Myocyte (in vitro differentiated cells): ENCODE results near the gene OCIAD1. TPM values are rescaled to one million over a fixed set of nuclear protein-coding genes. Genes with fewer than 3 reads are reported as not detected.
"Not testable (repeated sequence)": the region's sequence is repeated elsewhere in the genome, so short reads cannot be mapped to it uniquely, and the experiment has no call there.

Experiments used
- DNase-seq: peaks from one replicate; pipeline ENCODE4 v3.0.0-alpha.2; 2012; ENCODE audit warnings: low read depth
- polyA plus RNA-seq: library from polyadenylated mRNA; unstranded; fragments of >200 nt; gene quantifications from one replicate; pipeline ENCODE4 v1.2.1, GENCODE V29; 2012; ENCODE audit warnings: missing spikeins
- total RNA-seq: library from RNA; depleted of rRNA; stranded (reverse); fragments of >200 nt; gene quantifications from 2 replicates; pipeline ENCODE4 v1.2.3, GENCODE V29; 2014

The OCIAD1 gene, protein sequence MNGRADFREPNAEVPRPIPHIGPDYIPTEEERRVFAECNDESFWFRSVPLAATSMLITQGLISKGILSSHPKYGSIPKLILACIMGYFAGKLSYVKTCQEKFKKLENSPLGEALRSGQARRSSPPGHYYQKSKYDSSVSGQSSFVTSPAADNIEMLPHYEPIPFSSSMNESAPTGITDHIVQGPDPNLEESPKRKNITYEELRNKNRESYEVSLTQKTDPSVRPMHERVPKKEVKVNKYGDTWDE
- 273 and 287 TPM in 2 replicates for total RNA-seq
- 153 TPM for polyA plus RNA-seq

DNA sequence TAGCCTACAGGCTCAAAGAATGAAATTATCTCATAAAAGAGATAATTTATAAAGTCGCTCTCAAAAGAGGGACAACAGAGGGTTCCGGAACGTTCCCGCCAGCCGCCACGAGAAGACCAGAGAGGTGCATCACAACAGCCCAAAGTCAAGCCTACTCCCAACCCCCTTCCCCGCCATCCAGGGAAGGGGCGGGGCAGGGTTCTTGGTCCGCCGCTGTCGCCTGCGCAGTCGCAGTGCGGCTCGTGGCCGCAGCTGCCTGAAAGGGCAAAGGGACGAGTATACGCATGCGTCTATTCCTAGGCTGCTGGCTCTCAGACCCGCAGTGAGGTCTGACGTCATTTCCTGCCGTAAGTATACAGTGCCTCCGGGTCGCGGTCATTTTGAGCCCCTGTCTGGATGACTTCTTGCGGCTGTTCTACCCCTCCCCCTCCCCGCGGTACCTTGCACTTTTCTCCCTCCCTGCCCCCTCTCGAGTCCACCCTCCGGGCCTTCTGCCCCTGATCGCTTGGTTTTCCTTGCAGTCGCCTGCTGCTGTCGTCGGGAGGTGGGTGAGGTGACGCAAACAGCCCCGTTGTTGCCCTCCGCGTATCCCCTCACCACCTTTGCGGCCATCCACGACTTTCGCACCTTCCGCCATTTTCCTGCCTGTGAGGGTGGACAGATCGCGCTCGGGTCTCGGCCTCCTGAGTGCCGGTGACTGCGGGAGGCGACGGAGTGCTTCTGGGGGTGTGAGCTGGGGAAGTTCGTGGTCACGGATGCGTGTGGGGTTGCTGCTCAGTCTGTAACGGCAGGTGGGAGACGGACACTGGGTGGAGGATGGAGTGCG is at the start of gene OCIAD1:
Gene OCIAD1, plus strand, starts transcription at position 383 of the 826 bp plus-strand sequence. CDS start 1,537 bp downstream, outside the sequence.
- DNase-seq = peak; percentile 99

DNA sequence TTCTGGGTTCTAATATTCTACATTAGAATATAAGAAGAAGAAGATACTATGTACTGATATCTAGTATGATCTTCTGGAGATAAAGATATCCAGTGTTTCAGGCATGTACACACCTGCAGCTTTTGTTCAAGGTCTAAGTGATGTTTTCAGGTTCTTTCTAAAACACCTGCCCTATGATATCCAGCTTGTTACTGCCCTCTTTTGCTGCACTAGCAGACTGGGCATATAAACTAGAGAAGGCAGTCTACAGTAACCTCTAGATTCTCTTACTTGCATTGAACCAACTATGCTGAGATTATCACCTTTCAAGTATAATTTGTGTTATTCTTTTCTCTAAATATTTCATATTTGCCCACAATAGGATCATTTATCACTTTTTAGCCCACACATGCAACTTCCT is 48.9 kb upstream of the OCIAD1 start:
- DNase-seq = no peak

DNA sequence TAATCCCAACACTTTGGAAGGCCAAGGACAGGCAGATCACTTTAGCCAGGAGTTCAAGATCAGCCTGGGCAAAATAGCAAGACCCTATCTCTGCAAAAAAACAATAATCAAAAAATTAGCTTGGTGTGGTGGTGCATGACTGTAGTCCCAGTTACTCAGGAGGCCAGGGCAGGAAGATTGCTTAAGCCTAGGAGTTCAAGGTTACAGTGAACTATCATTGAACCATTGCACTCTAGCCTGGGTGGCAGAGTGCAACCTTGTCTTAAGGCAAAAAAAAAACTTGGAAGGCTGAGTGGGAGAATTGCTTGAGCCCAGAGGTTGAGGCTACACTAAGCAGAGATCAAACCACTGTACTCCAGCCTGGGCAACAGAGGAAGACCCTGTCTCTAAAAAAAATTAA is 45.6 kb upstream of the OCIAD1 start:
- DNase-seq = no peak

GRCh38 chr4:48786549-48786948 is 44.3 kb upstream of the OCIAD1 start:
- DNase-seq = no peak

DNA sequence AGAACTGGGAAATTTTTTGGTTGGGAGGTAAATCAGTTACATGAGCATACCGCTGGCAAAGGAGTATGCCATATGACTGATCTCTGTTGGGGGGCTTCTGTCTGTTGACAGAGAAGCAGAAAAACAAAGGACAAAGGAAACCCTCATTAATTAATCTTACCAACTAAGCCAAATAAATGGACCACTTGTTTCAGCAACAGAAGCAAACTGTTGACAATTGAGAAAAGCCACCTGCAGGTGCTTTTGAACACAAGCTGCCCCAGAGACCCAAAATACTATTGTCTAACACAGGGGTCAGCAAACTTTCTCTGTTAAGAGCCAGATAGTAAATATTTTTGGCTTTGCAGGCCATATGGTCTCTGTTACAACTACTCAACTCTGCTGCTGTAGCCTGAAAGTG is 43.8 kb upstream of the OCIAD1 start:
- no peak for DNase-seq

- DNase-seq = no peak
Observed at GRCh38 chr4:48790561-48790960, 40.3 kb upstream of the OCIAD1 start.

DNA sequence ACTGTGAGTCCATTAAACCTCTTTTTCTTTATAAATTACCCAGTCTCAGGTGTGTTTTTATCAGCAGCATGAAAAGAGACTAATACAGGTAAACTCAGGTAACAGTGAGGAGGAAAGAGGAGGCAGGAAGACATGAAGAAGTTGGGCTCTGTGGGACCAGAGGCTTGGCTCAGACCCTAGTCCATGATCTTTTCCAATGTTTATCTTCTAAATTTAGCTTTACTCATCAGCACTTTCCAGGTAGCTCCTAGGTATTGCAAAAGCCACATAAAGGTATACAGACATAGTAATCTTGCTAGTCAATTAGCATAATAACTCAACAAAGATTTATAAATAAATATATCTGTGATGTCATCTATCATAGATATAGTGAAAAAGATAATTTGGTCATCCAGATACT is 39.6 kb upstream of the OCIAD1 start:
- no peak for DNase-seq

DNA sequence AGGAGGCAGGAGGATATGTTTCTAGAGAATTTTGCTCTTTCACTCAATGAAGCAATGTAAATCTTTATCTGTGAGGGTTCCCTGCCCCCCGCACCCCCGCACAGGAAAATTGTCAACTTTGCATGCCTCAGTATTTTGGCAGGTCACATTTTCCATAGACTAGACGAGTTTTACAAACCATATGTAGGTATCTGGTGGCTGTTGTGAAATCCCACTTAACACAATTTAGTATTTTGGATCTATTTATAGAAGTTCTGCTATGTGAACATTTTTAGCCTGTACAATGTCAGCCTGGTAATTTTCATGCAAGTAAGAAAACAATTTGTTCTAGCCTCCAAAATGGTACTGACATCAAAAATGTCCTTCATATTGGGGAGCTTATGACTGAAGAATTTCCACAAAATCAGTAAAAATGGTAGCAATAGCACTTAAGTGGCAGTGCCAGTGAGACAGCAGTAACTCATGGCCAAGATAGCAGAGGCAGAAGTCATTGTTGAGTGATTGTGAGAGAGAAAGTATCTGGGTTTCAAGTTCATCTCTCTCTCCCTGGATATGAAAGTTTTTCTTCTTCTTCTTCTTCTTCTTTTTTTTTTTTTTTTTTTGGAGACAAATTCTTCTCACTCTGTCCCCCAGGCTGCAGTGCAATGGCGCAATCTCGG is 38.4 kb upstream of the OCIAD1 start:
- DNase-seq = no peak

- no peak for DNase-seq
Observed at GRCh38 chr4:48795108-48795507, 35.8 kb upstream of the OCIAD1 start.

DNA sequence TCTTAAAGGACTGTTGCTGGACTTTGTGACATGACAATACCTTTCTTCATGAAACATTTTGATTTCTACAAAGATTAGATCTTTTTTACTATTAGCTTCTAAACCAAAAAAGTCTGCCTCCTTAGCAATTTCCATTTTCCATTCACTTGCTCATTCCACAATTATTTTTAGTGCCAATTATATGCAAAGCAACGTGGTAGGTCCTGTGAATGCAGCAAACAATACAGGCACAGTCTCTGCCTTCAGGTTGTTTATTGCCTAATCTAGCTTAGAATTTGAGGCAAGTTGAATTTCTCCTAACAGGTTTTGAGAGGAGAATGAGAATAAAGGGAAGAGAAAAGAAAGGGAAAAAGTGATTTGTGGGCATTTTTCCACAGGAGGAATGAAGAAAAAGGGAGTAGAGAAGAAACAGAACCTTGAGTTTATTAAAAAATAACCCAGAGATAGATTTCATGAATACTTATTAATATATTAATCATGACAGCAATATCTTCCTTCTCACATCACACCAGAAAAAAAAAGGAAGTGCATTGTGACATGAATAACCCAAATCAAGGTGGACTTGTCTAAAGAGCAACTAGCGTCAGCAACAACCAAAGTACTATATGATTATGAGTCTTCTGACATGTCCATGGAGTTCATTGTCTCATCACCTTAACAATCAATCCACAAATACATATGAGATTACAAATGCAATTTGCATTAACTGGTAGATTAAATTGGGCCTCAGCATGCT is 34.5 kb upstream of the OCIAD1 start:
- DNase-seq = no peak

DNA sequence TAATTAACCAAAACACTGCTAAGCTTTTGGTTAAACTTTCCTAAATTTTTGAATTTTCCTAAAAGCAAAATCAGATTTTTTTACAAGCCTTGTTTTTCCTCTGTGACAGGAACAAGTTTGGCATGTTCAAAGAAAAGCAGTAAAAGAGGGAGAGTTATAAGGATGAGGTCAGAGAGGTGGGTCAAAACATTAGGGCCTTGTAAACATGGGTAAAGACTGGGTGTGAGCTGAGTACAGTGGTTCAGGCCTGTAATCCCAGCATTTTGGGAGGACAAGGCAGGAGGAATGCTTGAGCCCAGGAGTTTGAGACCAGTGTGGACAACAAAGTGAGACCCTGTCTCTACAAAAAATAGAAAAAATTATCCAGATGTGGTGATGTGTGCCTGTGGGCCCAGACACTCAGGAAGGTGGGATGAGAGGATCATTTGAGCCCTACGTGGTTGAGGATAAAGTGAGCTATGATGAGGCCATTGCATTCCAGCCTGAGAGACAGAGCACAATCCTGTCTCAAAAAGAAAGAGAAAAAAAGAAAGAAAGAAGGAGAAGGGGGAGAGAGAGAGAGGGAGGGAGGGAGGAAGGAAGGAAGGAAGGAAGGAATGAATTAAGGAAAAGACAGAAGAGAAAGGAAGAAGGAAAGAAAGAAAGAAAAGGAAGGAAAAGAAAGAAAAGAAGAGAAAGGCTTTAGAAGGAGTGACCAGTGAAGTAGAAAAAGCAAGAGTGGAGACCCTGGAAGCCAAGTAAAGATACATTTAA is 33.8 kb upstream of the OCIAD1 start:
- DNase-seq = no peak

DNA sequence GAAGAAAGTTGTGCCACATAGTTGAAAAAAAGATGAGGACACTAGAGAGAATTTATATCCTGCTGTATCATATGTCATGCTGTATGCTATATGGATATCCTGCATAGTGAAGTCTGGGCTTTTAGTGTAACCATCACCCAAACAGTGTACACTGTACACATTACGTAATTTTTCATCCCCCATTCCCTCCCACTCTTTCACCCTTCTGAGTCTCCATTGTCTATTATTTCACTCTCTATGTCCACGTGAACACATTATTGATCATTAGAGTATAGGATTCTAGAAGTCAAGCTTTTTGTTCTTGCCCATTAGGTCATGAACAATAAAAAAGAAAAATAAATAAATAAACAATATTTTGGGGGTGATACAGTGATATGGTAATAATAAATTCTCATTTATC is 32.8 kb upstream of the OCIAD1 start:
- DNase-seq = no peak

DNA sequence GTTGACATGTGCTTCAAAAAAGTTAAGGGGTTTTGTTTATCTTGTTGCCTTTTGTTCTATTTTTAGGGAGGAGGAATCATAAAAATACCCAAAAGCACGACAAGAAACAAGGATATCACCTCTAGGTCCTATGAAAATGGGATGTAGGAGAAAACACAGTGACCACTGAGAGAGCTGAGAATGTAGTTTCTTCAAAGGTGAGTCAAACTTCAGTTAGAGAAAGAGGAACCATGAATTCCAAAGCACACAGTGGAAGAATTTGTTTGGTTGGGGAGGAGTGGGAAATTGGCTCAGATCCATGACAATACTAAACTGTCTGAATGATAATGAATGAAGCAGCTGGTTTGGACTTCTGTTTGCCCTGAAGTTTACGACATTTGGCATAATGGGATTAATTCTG is 31.7 kb upstream of the OCIAD1 start:
- DNase-seq = peak; percentile 28

DNA sequence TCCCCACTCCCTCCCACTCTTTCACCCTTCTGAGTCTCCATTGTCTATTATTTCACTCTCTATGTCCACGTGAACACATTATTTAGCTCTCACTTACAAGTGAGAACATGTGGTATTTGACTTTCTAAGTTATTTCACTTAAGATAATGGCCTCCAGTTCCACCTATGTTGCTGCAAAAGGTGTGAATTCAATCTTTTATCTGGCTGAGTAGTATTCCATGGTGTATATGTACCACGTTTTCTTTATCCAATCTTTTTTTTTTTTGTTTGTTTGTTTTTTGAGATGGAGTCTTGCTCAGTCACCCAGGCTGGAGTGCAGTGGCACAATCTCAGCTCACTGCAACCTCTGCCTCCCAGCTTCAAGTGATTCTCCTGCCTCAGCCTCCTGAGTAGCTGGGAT is 30.7 kb upstream of the OCIAD1 start:
- not testable (repeated sequence) for DNase-seq

DNA sequence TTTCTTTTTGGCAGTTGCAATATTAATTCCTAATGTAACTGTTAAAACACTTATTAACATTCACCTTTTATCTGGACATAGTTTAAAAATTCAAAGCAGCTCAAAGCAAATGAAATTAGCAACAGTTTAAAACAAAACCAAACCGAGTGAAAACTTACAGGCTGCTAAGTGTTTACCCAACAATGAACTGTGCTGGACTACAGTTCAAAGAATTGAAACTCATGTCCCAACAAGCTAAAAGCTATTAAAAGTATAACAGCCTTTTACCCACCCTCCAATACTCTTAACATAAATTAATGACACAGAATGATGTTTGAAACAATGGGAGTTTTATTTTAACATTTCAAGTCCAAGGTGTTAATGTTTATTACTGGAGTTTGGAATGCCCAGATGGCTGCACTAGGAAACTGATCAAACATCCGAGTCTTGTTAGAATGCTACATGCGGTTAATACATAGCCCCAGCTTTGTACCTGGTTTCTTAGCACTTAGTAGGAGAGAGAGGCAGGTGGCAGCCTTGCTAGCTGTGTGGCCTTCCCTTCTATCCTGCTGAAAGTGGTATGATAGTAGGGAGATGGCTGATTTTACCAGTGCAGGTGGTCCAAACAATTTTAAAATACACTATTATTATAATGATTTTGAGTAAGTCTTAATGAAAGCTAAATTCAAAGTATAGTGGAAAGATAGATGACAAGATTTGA is 29.7 kb upstream of the OCIAD1 start:
- no peak for DNase-seq

- DNase-seq = no peak
Observed at GRCh38 chr4:48804584-48805301, 26.1 kb upstream of the OCIAD1 start.

GRCh38 chr4:48812866-48813265 is 18.0 kb upstream of the OCIAD1 start:
- no peak for DNase-seq

DNA sequence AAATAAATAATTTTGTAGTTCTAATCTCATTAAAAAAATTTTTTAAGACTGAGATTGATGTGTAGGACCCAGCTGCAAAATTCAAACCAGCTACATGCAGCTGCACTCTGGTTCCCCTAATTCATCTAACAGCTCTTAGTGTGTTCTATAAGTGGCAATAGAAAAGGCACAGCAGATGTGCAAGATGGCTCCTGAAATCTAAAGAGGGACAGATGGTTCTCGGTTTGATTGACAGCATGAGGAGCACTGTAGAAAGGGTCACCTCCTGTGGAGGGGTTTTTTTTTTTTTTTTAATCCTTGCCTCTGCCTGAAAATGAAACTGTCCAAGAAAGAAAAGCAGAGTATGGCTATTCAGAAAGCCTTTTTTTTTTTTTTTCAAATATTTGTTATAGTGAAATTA is 16.9 kb upstream of the OCIAD1 start:
- peak; percentile 13 for DNase-seq

GRCh38 chr4:48815483-48815882 is 15.4 kb upstream of the OCIAD1 start:
- DNase-seq = no peak
